IMR-90 (cell line): ENCODE measurements around the gene KCTD20. TPM values are rescaled to one million over a fixed set of nuclear protein-coding genes. Genes with fewer than 3 reads are reported as not detected.

ENCODE experiments used
- ATAC-seq: fragments of 200-7000 bp; cut with Tn5 transposase; 2 replicates; pipeline ENCODE4 v1.9.1; 2020; ENCODE audit warnings: low read depth, mild to moderate bottlenecking, moderate library complexity
- BruUV-seq: library from RNA; stranded (reverse); fragments of 400-500 nt; replicated peaks from 2 replicates; lab custom pipeline; 2021; lab: Mats Ljungman, UMichigan
- CTCF ChIA-PET: fragments of 300-600 bp; formaldehyde crosslinking; extraction: SDS; loops from one replicate; lab custom pipeline; 2021; ENCODE audit warnings: antibody characterized with exemption; lab: Yijun Ruan, JAX
- POLR2A ChIA-PET: fragments of 300-600 bp; sonication (Branson Sonifier 250); formaldehyde crosslinking; loops from one replicate; lab custom pipeline; 2022; ENCODE audit warnings: antibody characterized with exemption; ENCODE audit not compliant: unreplicated experiment; lab: Charles Lee
- DNase-seq: peaks from one replicate; pipeline ENCODE4 v3.0.0; 2013
- H2AFZ ChIP-seq: replicated peaks from 2 replicates; pipeline ENCODE3; 2013; ENCODE audit warnings: low read length, mild to moderate bottlenecking; ENCODE audit not compliant: poor library complexity
- H2AK5ac ChIP-seq: 2 replicates; pipeline ENCODE4 v1.6.1; 2013; ENCODE audit warnings: low read depth, low read length, inconsistent platforms
- H2AK9ac ChIP-seq: replicated peaks from 2 replicates; pipeline ENCODE3; 2013; ENCODE audit warnings: mild to moderate bottlenecking, low read depth, low read length, moderate library complexity; ENCODE audit not compliant: poor library complexity
- H2BK120ac ChIP-seq: 2 replicates; pipeline ENCODE4 v1.6.1; 2013; ENCODE audit warnings: low read depth, low read length, inconsistent platforms
- H2BK15ac ChIP-seq: 3 replicates; pipeline ENCODE4 v1.6.1; 2013; ENCODE audit warnings: low read depth, low read length, inconsistent platforms
- H2BK20ac ChIP-seq: 2 replicates; pipeline ENCODE4 v1.6.1; 2013; ENCODE audit warnings: low read depth, mild to moderate bottlenecking, inconsistent platforms, low read length, moderate library complexity
- H2BK5ac ChIP-seq: 2 replicates; pipeline ENCODE4 v1.6.1; 2013; ENCODE audit warnings: mild to moderate bottlenecking, low read depth, low read length, inconsistent platforms; ENCODE audit not compliant: poor library complexity, severe bottlenecking
- H3K14ac ChIP-seq: replicated peaks from 2 replicates; pipeline ENCODE4 v1.6.1; 2013; ENCODE audit warnings: low read depth, low read length, inconsistent platforms
- H3K18ac ChIP-seq: 2 replicates; pipeline ENCODE4 v1.6.1; 2013; ENCODE audit warnings: low read depth, low read length, control low read depth
- H3K23ac ChIP-seq: 2 replicates; pipeline ENCODE4 v1.6.1; 2013; ENCODE audit warnings: low read depth, low read length, inconsistent platforms
- H3K27ac ChIP-seq: 2 replicates; pipeline ENCODE4 v1.5.1; 2013; ENCODE audit warnings: mild to moderate bottlenecking, control low read depth, low read length; ENCODE audit not compliant: insufficient read depth
- H3K27me3 ChIP-seq: 2 replicates; pipeline ENCODE4 v1.6.1; 2013; ENCODE audit warnings: low read length; ENCODE audit not compliant: control insufficient read depth, insufficient read depth
- H3K36me3 ChIP-seq: 2 replicates; pipeline ENCODE4 v1.6.1; 2013; ENCODE audit warnings: low read length, mixed read lengths; ENCODE audit not compliant: control insufficient read depth, insufficient read depth
- H3K4ac ChIP-seq: 2 replicates; pipeline ENCODE4 v1.6.1; 2013; ENCODE audit warnings: low read depth, low read length, inconsistent platforms
- H3K4me1 ChIP-seq: 2 replicates; pipeline ENCODE4 v1.6.1; 2013; ENCODE audit warnings: low read length, mixed read lengths; ENCODE audit not compliant: control insufficient read depth, insufficient read depth
- H3K4me2 ChIP-seq: 2 replicates; pipeline ENCODE4 v1.6.1; 2013; ENCODE audit warnings: low read depth, mild to moderate bottlenecking, control low read depth, low read length, moderate library complexity
- H3K4me3 ChIP-seq: 2 replicates; pipeline ENCODE4 v1.5.1; 2013; ENCODE audit warnings: low read depth, mild to moderate bottlenecking, control low read depth, low read length, moderate library complexity; ENCODE audit not compliant: insufficient read depth
- H3K56ac ChIP-seq: 2 replicates; pipeline ENCODE4 v1.6.1; 2013; ENCODE audit warnings: low read length, inconsistent platforms; ENCODE audit not compliant: insufficient read depth; ENCODE audit errors: extremely low read depth
- H3K79me1 ChIP-seq, 2 experiments: 2 replicates each; pipeline ENCODE4 v1.6.1; 2013; ENCODE audit warnings: low read length in 2 of 2, inconsistent platforms in 1 of 2, low read depth in 1 of 2
- H3K9ac ChIP-seq: 2 replicates; pipeline ENCODE4 v1.6.1; 2013; ENCODE audit warnings: low read depth, low read length, control low read depth
- H3K9me1 ChIP-seq: 2 replicates; pipeline ENCODE4 v1.6.1; 2013; ENCODE audit warnings: low read length, inconsistent platforms; ENCODE audit not compliant: insufficient read depth
- H3K9me3 ChIP-seq: 2 replicates; pipeline ENCODE4 v1.6.1; 2013; ENCODE audit warnings: low read length; ENCODE audit not compliant: control insufficient read depth, insufficient read depth
- H4K20me1 ChIP-seq: 2 replicates; pipeline ENCODE4 v1.6.1; 2013; ENCODE audit warnings: low read length, inconsistent platforms; ENCODE audit not compliant: insufficient read depth
- H4K5ac ChIP-seq: 2 replicates; pipeline ENCODE4 v1.6.1; 2013; ENCODE audit warnings: mild to moderate bottlenecking, low read depth, low read length, control low read depth
- H4K8ac ChIP-seq, 2 experiments: 2 replicates each; pipeline ENCODE4 v1.6.1; 2013; ENCODE audit warnings: low read depth in 2 of 2, low read length in 2 of 2, control low read depth in 1 of 2, inconsistent platforms in 1 of 2
- H4K91ac ChIP-seq: 2 replicates; pipeline ENCODE4 v1.6.1; 2013; ENCODE audit warnings: low read depth, low read length, inconsistent platforms; ENCODE audit not compliant: insufficient read depth
- CEBPB ChIP-seq: IDR thresholded peaks from 2 replicates; pipeline ENCODE4 v1.6.1; 2012; ENCODE audit warnings: low read depth, low read length, improper control_type of control experiment
- RFX5 ChIP-seq: IDR thresholded peaks from 2 replicates; pipeline ENCODE4 v1.8.0; 2012; ENCODE audit warnings: low read depth, mild to moderate bottlenecking, low read length, moderate library complexity
- WGBS, 2 experiments: methylation state at CpG; one replicate each; pipeline versions ENCODE4 v1.1.5 to v1.1.7; 2013; ENCODE audit warnings: missing lambda C conversion rate in 2 of 2; ENCODE audit not compliant: insufficient read length in 1 of 2; ENCODE audit errors: extremely low coverage in 2 of 2; 5-methylcytosine and 5-hydroxymethylcytosine counted together
- dilution Hi-C: fragments of 300-500 bp; cut with HindIII; formaldehyde crosslinking; loops from one replicate; pipeline ENCODE4 v1.14.3; 2018; ENCODE audit warnings: low sequenced_read_pairs; ENCODE audit not compliant: unreplicated experiment
- in situ Hi-C: fragments of 300-500 bp; cut with MboI; formaldehyde crosslinking; loops from 3 replicates; pipeline ENCODE4 v1.14.3; 2019; ENCODE audit warnings: low sequenced_read_pairs, inconsistent platforms, mixed read lengths
- intact Hi-C: fragments of 100-400 bp; cut with micrococcal nuclease; formaldehyde crosslinking; loops from 2 replicates; pipeline ENCODE4 v1.10.0; 2022
- polyA plus RNA-seq, 3 experiments: library from polyadenylated mRNA; depleted of rRNA; stranded (reverse); fragments of >200 nt; gene quantifications; 2 replicates each; pipeline ENCODE4 v1.2.3, GENCODE V29; 2012; ENCODE audit warnings: low replicate concordance in 1 of 3
- total RNA-seq: library from RNA; depleted of rRNA; stranded (reverse); fragments of >200 nt; gene quantifications from 2 replicates; pipeline ENCODE4 v1.2.3, GENCODE V29; 2012

Gene KCTD20
- total and polyA plus RNA-seq, 2 of the 4 experiments (the other 2 are of a cell fraction) = 55.4 to 150 TPM

DNA sequence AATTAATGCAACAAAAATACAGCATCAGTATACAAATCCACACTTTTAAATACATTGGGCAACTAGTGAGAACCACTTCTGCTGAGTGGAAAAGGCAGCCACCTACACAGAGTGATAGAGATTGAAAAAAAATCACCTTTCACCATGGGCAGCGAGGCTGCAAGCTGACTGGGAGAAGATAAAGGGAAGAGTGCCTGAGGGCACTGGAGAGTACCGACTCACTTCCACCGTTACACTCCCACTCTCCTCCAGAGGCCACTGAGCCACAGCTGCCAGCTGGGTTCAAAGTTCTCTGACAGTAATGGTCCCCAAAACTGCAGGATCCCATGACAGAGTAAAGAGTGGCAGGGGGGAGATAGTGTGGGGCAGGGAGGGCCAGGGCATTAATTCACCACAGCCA is 24.2 kb upstream of the KCTD20 start:
- no peak overlapping the region for H2AK5ac ChIP-seq
- DNase-seq (no peak), ATAC-seq (no peak)
- no peak overlapping the region for H2AK9ac ChIP-seq
- H2BK20ac ChIP-seq = no peak overlapping the region
- H3K27me3 ChIP-seq = no peaks in the 10 kb centered on the region
- no peak overlapping the region for H4K5ac ChIP-seq
- in situ Hi-C loops (no loop called here), intact Hi-C loops (no loop called here), dilution Hi-C loops (no loop called here)
- TF ChIP-seq RFX5 (no peak), CEBPB (no peak)
- no peak overlapping the region for H2AFZ ChIP-seq
- no TSS peak for BruUV-seq
- H4K20me1 ChIP-seq = no peaks in the 10 kb centered on the region
- no peaks in the 10 kb centered on the region; the same call in 1 of the 2 replicates for H3K4me1 ChIP-seq
- H3K4ac ChIP-seq = no peak overlapping the region
- POLR2A ChIA-PET = no interaction called here
- no peak overlapping the region for H4K91ac ChIP-seq
- H2BK5ac ChIP-seq = no peak overlapping the region
- H3K23ac ChIP-seq = no peak overlapping the region
- WGBS, 2 experiments = no CpG with 5 or more reads among the region's 3 CpGs
- no peaks in the 10 kb centered on the region for H3K9me3 ChIP-seq
- H3K14ac ChIP-seq = no peak overlapping the region
- H2BK15ac ChIP-seq = no peak overlapping the region
- H3K79me1 ChIP-seq = peaks cover 0 to 2% of the 10 kb centered on the region in 2 experiments; a peak in 2 of 4 replicates
- H3K9ac ChIP-seq = no peak overlapping the region
- no peak overlapping the region for H4K8ac ChIP-seq
- CTCF ChIA-PET = no interaction called here
- no peak overlapping the region for H3K18ac ChIP-seq
- 0 out of 2 replicates have a peak, but pooled peaks cover 3% of the 10 kb centered on the region for H3K9me1 ChIP-seq
- no peak overlapping the region for H3K4me2 ChIP-seq
- H3K27ac ChIP-seq = no peak overlapping the region
- no peak overlapping the region for H3K56ac ChIP-seq
- H3K4me3 ChIP-seq = no peak overlapping the region
- H2BK120ac ChIP-seq = no peak overlapping the region
- H3K36me3 ChIP-seq = no peaks in the 10 kb centered on the region
